ENCODE measurements around the gene PKN1. TPM values are rescaled to one million over a fixed set of nuclear protein-coding genes. Genes with fewer than 3 reads are reported as not detected.

PKN1 gene
- total and polyA plus RNA-seq, 4 donors = 13.7 to 41.6 (median 22.3) TPM

DNA sequence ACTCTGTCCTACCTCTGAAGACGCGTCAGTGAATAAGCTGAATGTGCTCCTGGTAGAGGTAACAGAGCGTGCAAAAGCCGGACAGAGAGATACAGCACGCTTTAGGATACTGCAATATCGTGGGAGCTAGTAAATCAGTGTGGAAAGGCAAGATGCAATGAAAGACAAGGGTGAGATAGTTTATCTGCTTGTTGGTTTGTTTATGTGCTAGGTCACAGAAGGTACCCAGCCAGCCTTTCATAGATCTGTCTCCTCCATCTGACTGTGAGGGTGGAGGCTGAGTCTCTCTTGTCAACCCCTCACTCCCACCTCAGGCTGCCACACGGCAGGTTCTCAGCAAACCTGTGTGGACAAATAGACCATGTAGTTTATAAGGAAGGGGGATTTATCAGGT is 63.7 kb downstream of the PKN1 start:
- Histone ChIP-seq H3K9ac (ENCODE audit: low read depth in 1 of 2, low read length in 2 of 2) (no peak overlapping the region), H3K4me3 (ENCODE audit: low read depth in 1 of 3, low read length in 3 of 3) (no peak overlapping the region), H3K4me1 (ENCODE audit: control insufficient read depth in 4 of 4, insufficient read depth in 4 of 4, low read length in 3 of 4) (peaks cover 3 to 30% (median 21%) of the 10 kb centered on the region in 4 donors), H3K9me3 (ENCODE audit: control insufficient read depth in 4 of 4, low read length in 3 of 4) (no peaks in the 10 kb centered on the region), H3K27ac (ENCODE audit: low read depth in 1 of 2, low read length in 2 of 2) (peak overlapping the region; percentile 32 to 40), H3K27me3 (ENCODE audit: control insufficient read depth in 4 of 4, insufficient read depth in 4 of 4, low read length in 3 of 4) (no peaks in the 10 kb centered on the region), H3K36me3 (ENCODE audit: control insufficient read depth in 4 of 4, insufficient read depth in 3 of 4, low read depth in 1 of 4, low read length in 3 of 4) (peaks cover 0 to 3% (median 0%) of the 10 kb centered on the region in 4 donors)
- WGBS = 46% methylated on average over 7 of the region's 7 CpGs
- TF ChIP-seq NR2F2 (IDR thresholded peaks at IDR 0.05) (no peak), RAD21 (IDR thresholded peaks at IDR 0.05) (no peak), GABPA (IDR thresholded peaks at IDR 0.05 in 1 of 2, conservative IDR thresholded peaks at IDR 0.05 in 1 of 2) (no peak), TAF1 (conservative IDR thresholded peaks at IDR 0.05) (no peak), FOXA2 (IDR thresholded peaks at IDR 0.05) (no peak), JUND (IDR thresholded peaks at IDR 0.05) (no peak), FOXA1 (IDR thresholded peaks at IDR 0.05) (no peak), HNF4A (conservative IDR thresholded peaks at IDR 0.05) (no peak)
- TF ChIP-seq, protein P1, sequence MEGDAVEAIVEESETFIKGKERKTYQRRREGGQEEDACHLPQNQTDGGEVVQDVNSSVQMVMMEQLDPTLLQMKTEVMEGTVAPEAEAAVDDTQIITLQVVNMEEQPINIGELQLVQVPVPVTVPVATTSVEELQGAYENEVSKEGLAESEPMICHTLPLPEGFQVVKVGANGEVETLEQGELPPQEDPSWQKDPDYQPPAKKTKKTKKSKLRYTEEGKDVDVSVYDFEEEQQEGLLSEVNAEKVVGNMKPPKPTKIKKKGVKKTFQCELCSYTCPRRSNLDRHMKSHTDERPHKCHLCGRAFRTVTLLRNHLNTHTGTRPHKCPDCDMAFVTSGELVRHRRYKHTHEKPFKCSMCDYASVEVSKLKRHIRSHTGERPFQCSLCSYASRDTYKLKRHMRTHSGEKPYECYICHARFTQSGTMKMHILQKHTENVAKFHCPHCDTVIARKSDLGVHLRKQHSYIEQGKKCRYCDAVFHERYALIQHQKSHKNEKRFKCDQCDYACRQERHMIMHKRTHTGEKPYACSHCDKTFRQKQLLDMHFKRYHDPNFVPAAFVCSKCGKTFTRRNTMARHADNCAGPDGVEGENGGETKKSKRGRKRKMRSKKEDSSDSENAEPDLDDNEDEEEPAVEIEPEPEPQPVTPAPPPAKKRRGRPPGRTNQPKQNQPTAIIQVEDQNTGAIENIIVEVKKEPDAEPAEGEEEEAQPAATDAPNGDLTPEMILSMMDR (IDR thresholded peaks at IDR 0.05; ENCODE audit: low read depth, low read length, missing input control) = no peak
- TF ChIP-seq, protein P2, sequence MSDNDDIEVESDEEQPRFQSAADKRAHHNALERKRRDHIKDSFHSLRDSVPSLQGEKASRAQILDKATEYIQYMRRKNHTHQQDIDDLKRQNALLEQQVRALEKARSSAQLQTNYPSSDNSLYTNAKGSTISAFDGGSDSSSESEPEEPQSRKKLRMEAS (IDR thresholded peaks at IDR 0.05) = no peak
- TF ChIP-seq, protein P3, sequence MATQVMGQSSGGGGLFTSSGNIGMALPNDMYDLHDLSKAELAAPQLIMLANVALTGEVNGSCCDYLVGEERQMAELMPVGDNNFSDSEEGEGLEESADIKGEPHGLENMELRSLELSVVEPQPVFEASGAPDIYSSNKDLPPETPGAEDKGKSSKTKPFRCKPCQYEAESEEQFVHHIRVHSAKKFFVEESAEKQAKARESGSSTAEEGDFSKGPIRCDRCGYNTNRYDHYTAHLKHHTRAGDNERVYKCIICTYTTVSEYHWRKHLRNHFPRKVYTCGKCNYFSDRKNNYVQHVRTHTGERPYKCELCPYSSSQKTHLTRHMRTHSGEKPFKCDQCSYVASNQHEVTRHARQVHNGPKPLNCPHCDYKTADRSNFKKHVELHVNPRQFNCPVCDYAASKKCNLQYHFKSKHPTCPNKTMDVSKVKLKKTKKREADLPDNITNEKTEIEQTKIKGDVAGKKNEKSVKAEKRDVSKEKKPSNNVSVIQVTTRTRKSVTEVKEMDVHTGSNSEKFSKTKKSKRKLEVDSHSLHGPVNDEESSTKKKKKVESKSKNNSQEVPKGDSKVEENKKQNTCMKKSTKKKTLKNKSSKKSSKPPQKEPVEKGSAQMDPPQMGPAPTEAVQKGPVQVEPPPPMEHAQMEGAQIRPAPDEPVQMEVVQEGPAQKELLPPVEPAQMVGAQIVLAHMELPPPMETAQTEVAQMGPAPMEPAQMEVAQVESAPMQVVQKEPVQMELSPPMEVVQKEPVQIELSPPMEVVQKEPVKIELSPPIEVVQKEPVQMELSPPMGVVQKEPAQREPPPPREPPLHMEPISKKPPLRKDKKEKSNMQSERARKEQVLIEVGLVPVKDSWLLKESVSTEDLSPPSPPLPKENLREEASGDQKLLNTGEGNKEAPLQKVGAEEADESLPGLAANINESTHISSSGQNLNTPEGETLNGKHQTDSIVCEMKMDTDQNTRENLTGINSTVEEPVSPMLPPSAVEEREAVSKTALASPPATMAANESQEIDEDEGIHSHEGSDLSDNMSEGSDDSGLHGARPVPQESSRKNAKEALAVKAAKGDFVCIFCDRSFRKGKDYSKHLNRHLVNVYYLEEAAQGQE (IDR thresholded peaks at IDR 0.05) = no peak
- TF ChIP-seq, protein P4, sequence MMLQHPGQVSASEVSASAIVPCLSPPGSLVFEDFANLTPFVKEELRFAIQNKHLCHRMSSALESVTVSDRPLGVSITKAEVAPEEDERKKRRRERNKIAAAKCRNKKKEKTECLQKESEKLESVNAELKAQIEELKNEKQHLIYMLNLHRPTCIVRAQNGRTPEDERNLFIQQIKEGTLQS (IDR thresholded peaks at IDR 0.05) = no peak
- no peak for DNase-seq (ENCODE audit: low spot score)

DNA sequence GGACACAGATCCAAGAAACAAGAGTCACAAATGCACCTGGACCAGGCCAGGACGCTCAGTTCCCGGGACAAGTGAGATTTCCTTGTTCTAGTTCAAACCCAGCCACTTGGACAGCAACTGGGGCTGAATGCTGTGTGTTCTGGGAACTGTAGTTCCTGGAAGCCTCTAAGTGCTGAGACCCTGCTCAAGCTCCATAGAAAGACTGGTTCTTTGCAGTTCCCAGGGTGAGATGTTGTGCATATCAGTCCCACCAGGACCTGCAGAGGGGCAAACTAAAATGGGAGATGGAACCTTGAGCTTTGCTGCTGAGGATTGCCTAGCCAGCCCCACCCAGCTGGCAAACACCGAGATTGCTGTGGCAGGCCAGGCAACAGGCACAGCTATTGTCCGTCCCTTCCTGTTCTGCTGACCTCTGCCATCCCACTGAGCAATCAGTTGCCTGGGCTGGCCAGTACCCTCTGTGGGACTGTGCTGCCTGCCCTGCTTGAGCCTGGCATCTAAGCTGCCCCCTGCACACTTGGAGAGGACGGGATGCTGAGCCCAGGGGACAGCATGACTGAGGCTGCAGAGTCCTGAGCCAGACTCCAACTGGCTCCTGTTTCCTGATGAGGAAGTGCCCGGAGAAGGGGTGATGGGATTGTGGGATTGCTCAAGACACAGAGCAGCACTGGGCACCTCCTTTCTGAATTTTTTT is 64.3 kb downstream of the PKN1 start:
- no peak for DNase-seq (ENCODE audit: low spot score)
- H3K9ac ChIP-seq (ENCODE audit: low read depth in 1 of 2, low read length in 2 of 2) = no peak overlapping the region
- H3K27me3 ChIP-seq (ENCODE audit: control insufficient read depth in 4 of 4, insufficient read depth in 4 of 4, low read length in 3 of 4) = no peaks in the 10 kb centered on the region
- TF ChIP-seq RXRA (IDR thresholded peaks at IDR 0.05) (peak; percentile 20 to 44), HNF4G (IDR thresholded peaks at IDR 0.05) (no peak), YY1 (IDR thresholded peaks at IDR 0.05) (peak; percentile 15), NR2F2 (IDR thresholded peaks at IDR 0.05) (peak; percentile 66), EGR1 (IDR thresholded peaks at IDR 0.05; ENCODE audit: low read depth in 2 of 2) (no peak), SP1 (IDR thresholded peaks at IDR 0.05) (peak; percentile 47), HNF4A (conservative IDR thresholded peaks at IDR 0.05) (peak; percentile 29 to 32)
- TF ChIP-seq, protein P5, sequence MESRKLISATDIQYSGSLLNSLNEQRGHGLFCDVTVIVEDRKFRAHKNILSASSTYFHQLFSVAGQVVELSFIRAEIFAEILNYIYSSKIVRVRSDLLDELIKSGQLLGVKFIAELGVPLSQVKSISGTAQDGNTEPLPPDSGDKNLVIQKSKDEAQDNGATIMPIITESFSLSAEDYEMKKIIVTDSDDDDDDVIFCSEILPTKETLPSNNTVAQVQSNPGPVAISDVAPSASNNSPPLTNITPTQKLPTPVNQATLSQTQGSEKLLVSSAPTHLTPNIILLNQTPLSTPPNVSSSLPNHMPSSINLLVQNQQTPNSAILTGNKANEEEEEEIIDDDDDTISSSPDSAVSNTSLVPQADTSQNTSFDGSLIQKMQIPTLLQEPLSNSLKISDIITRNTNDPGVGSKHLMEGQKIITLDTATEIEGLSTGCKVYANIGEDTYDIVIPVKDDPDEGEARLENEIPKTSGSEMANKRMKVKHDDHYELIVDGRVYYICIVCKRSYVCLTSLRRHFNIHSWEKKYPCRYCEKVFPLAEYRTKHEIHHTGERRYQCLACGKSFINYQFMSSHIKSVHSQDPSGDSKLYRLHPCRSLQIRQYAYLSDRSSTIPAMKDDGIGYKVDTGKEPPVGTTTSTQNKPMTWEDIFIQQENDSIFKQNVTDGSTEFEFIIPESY (IDR thresholded peaks at IDR 0.05) = no peak
- peaks cover 3 to 33% (median 25%) of the 10 kb centered on the region in 4 donors for H3K4me1 ChIP-seq (ENCODE audit: control insufficient read depth in 4 of 4, insufficient read depth in 4 of 4, low read length in 3 of 4)
- H3K27ac ChIP-seq (ENCODE audit: low read depth in 1 of 2, low read length in 2 of 2) = peak overlapping the region; percentile 32 to 40
- H3K4me3 ChIP-seq (ENCODE audit: low read depth in 1 of 3, low read length in 3 of 3) = no peak overlapping the region
- no peaks in the 10 kb centered on the region for H3K9me3 ChIP-seq (ENCODE audit: control insufficient read depth in 4 of 4, low read length in 3 of 4)
- WGBS = 39% methylated on average over 6 of the region's 6 CpGs
- H3K36me3 ChIP-seq (ENCODE audit: control insufficient read depth in 4 of 4, insufficient read depth in 3 of 4, low read depth in 1 of 4, low read length in 3 of 4) = peaks cover 0 to 3% (median 0%) of the 10 kb centered on the region in 4 donors

Measured in liver (tissue), 9 donors.